Vagina (tissue), 2 donors: ENCODE results near the gene KRT84. TPM values are rescaled to one million over a fixed set of nuclear protein-coding genes. Genes with fewer than 3 reads are reported as not detected.
"Not testable (repeated sequence)": the region's sequence is repeated elsewhere in the genome, so short reads cannot be mapped to it uniquely, and the experiment has no call there.

Source experiments
- DNase-seq, 2 donors: peaks; one replicate each; pipeline ENCODE4 v3.0.0-alpha.2; 2017; ENCODE audit errors: extremely low spot score in 2 of 2
- H3K27ac ChIP-seq: fragments of 200-600 bp; sonication (generic); one replicate; pipeline ENCODE4 v1.5.1; 2019
- H3K27me3 ChIP-seq: fragments of 200-600 bp; sonication (generic); one replicate; pipeline ENCODE4 v1.5.1; 2019
- H3K36me3 ChIP-seq, 2 donors: fragments of 200-600 bp; sonication (generic); one replicate each; pipeline ENCODE4 v1.5.1; 2017 to 2019
- H3K4me1 ChIP-seq: fragments of 200-600 bp; sonication (generic); one replicate; pipeline ENCODE4 v1.5.1; 2019
- H3K4me3 ChIP-seq, 2 donors: fragments of 200-600 bp; sonication (generic); 1 replicate in 1 of 2; 2 replicates in 1 of 2; pipeline ENCODE4 v1.5.1; 2016 to 2019
- H3K9me3 ChIP-seq: fragments of 200-600 bp; sonication (generic); one replicate; pipeline ENCODE4 v1.5.1; 2019
- POLR2A ChIP-seq, 2 donors: fragments of 450-650 bp; IDR thresholded peaks; one replicate each; pipeline ENCODE4 v1.6.1; 2017; ENCODE audit warnings: antibody characterized with exemption in 2 of 2, mild to moderate bottlenecking in 2 of 2, moderate library complexity in 2 of 2
- POLR2AphosphoS5 ChIP-seq, 2 donors: sonication (generic); formaldehyde crosslinking; IDR thresholded peaks; one replicate each; pipeline ENCODE4 v1.9.0; 2017; ENCODE audit warnings: antibody characterized with exemption in 2 of 2, mild to moderate bottlenecking in 2 of 2, low read depth in 1 of 2; ENCODE audit not compliant: insufficient read depth in 1 of 2
- intact Hi-C: fragments of 100-400 bp; cut with DNase I; formaldehyde crosslinking; loops from one replicate; pipeline ENCODE4 v1.15.1; 2023
- total RNA-seq: library from RNA; depleted of rRNA; stranded (reverse); fragments of >200 nt; gene quantifications from one replicate; pipeline ENCODE4 v1.2.3, GENCODE V29; 2016
- TF ChIP-seq, protein P1 (sequence below), 3 experiments: fragments of 450-650 bp in 2 of 3; fragments of 200-600 bp in 1 of 3; sonication (generic) in 1 of 3; IDR thresholded peaks; one replicate each; pipeline ENCODE4 v1.5.1; 2017 to 2019; ENCODE audit warnings: antibody characterized with exemption in 3 of 3, mild to moderate bottlenecking in 2 of 3, moderate library complexity in 2 of 3

Gene KRT84
- total RNA-seq, 1 donor from 2014 or later, result not detected

DNA sequence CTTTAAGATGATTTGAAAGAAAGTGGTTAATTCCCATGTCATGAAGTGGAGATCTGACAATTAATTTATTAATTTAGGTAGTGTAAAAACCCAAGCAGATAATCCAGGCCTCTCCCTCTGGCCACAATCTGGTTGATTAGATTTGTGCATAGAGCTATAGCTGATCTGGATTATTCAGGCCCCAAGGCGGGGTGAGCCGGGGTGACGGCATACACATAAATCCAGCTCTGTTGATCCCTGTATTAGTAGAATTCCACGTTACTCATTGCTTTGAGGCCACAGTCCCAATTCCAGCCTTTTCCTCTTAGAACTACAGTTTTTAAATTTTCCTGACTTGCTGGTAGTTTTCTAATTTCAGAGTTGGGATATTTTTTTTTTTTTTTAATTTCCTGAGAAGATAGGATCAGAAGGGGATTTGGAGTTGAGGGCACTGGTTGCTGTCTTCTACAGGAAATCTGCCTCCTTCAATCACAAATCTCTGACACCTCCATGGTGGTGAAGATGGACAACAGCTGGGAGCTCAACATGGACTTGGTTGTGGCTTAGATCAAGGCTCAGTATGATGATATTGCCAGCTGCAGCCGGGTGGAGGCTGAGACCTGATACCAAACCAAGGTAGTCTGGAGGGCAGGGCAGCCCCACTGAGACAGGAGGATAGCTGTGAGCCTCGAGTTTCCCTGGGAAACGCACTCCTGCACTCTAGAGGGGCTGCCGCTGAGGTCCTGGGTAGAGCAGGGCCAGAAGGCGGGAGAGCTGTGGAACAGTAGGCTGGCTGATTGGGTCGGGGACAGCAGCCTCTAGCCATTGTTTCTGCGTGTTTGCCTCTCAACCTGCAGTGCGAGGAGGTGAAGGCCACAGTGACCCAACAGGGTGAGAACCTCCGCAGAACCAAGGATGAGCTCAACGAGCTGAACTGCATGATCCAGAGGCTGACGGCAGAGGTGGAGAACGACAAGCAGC is 37.6 kb downstream of the KRT84 start:
- H3K36me3 ChIP-seq, result no peaks in the 10 kb centered on the region
- DNase-seq, result no peak
- no peaks in the 10 kb centered on the region for H3K4me1 ChIP-seq
- no peaks in the 10 kb centered on the region for H3K27me3 ChIP-seq
- intact Hi-C loops, result no loop called here
- H3K27ac ChIP-seq, result no peak overlapping the region
- no peak overlapping the region for H3K4me3 ChIP-seq
- TF ChIP-seq POLR2AphosphoS5 (IDR thresholded peaks at IDR 0.05; ENCODE audit: insufficient read depth in 1 of 2, low read depth in 1 of 2) (no peak), POLR2A (IDR thresholded peaks at IDR 0.05) (no peak)
- TF ChIP-seq, protein P1, sequence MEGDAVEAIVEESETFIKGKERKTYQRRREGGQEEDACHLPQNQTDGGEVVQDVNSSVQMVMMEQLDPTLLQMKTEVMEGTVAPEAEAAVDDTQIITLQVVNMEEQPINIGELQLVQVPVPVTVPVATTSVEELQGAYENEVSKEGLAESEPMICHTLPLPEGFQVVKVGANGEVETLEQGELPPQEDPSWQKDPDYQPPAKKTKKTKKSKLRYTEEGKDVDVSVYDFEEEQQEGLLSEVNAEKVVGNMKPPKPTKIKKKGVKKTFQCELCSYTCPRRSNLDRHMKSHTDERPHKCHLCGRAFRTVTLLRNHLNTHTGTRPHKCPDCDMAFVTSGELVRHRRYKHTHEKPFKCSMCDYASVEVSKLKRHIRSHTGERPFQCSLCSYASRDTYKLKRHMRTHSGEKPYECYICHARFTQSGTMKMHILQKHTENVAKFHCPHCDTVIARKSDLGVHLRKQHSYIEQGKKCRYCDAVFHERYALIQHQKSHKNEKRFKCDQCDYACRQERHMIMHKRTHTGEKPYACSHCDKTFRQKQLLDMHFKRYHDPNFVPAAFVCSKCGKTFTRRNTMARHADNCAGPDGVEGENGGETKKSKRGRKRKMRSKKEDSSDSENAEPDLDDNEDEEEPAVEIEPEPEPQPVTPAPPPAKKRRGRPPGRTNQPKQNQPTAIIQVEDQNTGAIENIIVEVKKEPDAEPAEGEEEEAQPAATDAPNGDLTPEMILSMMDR (IDR thresholded peaks at IDR 0.05), result no peak
- H3K9me3 ChIP-seq, result no peaks in the 10 kb centered on the region

DNA sequence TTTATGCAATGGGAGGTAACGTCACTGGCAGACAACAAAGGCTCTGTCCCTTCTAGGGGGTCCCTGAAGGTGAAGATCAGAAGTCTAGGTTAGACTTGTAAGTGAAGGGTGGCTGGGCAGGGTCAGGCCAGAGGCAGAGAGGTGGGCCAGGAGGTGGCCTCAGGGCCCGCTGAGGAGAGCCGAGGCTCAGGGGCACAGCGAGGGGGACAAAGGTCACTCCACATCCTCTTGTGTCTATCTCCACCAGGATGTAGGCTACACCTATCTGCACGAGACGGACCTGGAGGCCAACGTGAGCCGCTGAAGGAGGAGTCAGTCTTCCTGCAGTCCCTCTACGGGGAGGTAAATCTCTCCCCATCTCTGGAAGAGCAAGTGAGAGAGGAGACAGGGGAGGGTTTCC is 38.4 kb downstream of the KRT84 start:
- H3K4me1 ChIP-seq, result no peaks in the 10 kb centered on the region
- H3K9me3 ChIP-seq, result no peaks in the 10 kb centered on the region
- TF ChIP-seq POLR2AphosphoS5 (IDR thresholded peaks at IDR 0.05; ENCODE audit: insufficient read depth in 1 of 2, low read depth in 1 of 2) (no peak), POLR2A (IDR thresholded peaks at IDR 0.05) (no peak)
- TF ChIP-seq, protein P1 (IDR thresholded peaks at IDR 0.05), result no peak
- intact Hi-C loops, result no loop called here
- no peaks in the 10 kb centered on the region for H3K27me3 ChIP-seq
- no peak overlapping the region for H3K27ac ChIP-seq
- H3K4me3 ChIP-seq, result no peak overlapping the region
- DNase-seq, result no peak
- no peaks in the 10 kb centered on the region for H3K36me3 ChIP-seq

DNA sequence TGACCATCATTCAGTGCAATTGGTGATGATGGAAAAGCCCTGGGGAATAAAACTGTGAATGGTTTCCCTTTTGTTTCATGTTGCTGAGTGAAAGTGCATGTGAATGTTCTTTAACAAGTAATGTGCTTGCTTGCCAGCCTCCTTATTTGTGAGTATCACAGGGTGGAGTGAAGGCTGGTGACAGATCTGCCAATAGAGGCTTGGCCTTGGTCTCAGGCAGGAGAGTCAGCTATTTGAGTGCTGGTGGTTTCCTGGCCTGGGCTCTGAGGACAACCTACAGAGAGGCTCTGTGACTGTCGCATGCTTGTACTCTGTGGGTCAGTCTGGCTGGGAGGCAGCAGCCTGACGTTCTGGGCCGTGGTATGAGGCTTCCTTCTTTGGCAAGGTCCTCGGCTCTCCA is 38.9 kb downstream of the KRT84 start:
- Histone ChIP-seq H3K27me3 (no peaks in the 10 kb centered on the region), H3K4me3 (no peak overlapping the region), H3K36me3 (no peaks in the 10 kb centered on the region), H3K9me3 (no peaks in the 10 kb centered on the region), H3K27ac (no peak overlapping the region), H3K4me1 (no peaks in the 10 kb centered on the region)
- intact Hi-C loops, result no loop called here
- DNase-seq, result no peak
- no peak for TF ChIP-seq POLR2A (IDR thresholded peaks at IDR 0.05)
- TF ChIP-seq, protein P1 (IDR thresholded peaks at IDR 0.05), result no peak
- TF ChIP-seq POLR2AphosphoS5 (IDR thresholded peaks at IDR 0.05; ENCODE audit: insufficient read depth in 1 of 2, low read depth in 1 of 2), result no peak

DNA sequence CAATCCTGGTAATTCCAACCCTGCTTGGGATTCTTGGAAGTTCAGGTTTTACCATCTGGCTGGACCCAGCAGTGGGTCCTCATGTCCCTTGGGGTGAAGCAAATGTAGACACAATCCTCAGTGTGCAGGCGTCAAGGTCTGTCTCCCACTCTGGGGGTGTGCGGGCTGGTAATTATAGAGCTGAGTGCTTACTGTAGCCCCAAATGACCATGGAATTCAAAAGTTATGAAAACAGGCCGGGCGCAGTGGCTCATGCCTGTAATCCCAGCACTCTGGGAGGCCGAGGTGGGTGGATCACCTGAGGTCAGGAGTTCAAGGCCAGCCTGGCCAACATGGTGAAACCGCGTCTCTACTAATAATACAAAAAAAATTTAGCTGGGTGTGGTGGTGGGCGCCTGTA is 40.4 kb downstream of the KRT84 start:
- H3K27ac ChIP-seq, H3K36me3 ChIP-seq, H3K4me1 ChIP-seq, H3K4me3 ChIP-seq, intact Hi-C loops, DNase-seq, H3K27me3 ChIP-seq, H3K9me3 ChIP-seq: not testable (repeated sequence)

DNA sequence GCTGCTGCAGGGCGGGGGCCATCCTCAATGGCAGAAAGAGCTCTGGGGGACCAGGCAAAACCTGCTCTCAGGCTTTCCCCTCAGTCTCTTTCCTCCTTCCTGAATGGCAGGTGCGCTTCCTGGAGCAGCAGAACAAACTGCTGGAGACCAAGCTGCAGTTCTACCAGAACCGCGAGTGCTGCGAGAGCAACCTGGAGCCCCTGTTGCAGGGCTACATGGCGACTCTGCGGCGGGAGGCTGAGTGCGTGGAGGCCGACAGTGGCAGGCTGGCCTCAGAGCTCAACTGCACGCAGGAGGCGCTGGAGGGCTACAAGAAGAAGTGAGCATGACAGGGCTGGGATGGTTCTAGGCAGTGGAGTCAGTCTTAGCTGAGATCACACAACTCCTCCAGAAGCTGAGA is 41.3 kb downstream of the KRT84 start:
- intact Hi-C loops, result no loop called here

More for the DNA sequence above, 41.3 kb downstream of the KRT84 start:
- Histone ChIP-seq H3K27ac (no peak overlapping the region), H3K36me3 (no peaks in the 10 kb centered on the region), H3K9me3 (no peaks in the 10 kb centered on the region), H3K27me3 (no peaks in the 10 kb centered on the region), H3K4me1 (no peaks in the 10 kb centered on the region), H3K4me3 (no peak overlapping the region)
- DNase-seq, result no peak
- TF ChIP-seq, protein P1 (IDR thresholded peaks at IDR 0.05), result no peak
- TF ChIP-seq POLR2AphosphoS5 (IDR thresholded peaks at IDR 0.05; ENCODE audit: insufficient read depth in 1 of 2, low read depth in 1 of 2) (no peak), POLR2A (IDR thresholded peaks at IDR 0.05) (no peak)
